ENCODE results near the gene OSM.

Gene OSM

GRCh38 chr22:30239488-30240405, 26.9 kb downstream of the OSM start:
- ChIA-PET POLR2A (interaction anchor here (1.4 kb wide), 1 partner anchor 43 kb away, joined by 6 read pairs; no protein-coding TSS in a partner anchor), CTCF (interaction anchor here (0.7 to 7.9 kb wide), 3 partner anchors 24 to 133 kb away, joined by 3 to 48 read pairs (median 4); no protein-coding TSS in a partner anchor)
- no peak overlapping the region for H3K4me3 ChIP-seq (ENCODE audit: low read depth, low read length)
- DNase-seq (ENCODE audit: low read depth, low spot score), result no peak
- TF ChIP-seq CTCF (IDR thresholded peaks at IDR 0.05; ENCODE audit: insufficient read depth, low read length, missing control alignments), result no peak

GRCh38 chr22:30238661-30239487, 27.8 kb downstream of the OSM start:
- H3K4me3 ChIP-seq (ENCODE audit: low read depth, low read length), result no peak overlapping the region
- ChIA-PET CTCF (interaction anchor here (1.3 to 7.9 kb wide), 4 partner anchors 8 to 132 kb away, joined by 4 to 48 read pairs (median 8); partner anchors contain the start of gene LIF), POLR2A (interaction anchor here (0.7 to 1.3 kb wide), 3 partner anchors 12 to 129 kb away, joined by 3 to 6 read pairs (median 3); no protein-coding TSS in a partner anchor)
- no peak for DNase-seq (ENCODE audit: low read depth, low spot score)
- TF ChIP-seq CTCF (IDR thresholded peaks at IDR 0.05; ENCODE audit: insufficient read depth, low read length, missing control alignments), result no peak

- no peak for DNase-seq (ENCODE audit: low read depth, low spot score)
- ChIA-PET POLR2A (interaction anchor here (0.7 to 1.3 kb wide), 3 partner anchors 13 to 129 kb away, joined by 3 to 6 read pairs (median 3); no protein-coding TSS in a partner anchor), CTCF (interaction anchor here (1.3 to 7.9 kb wide), 4 partner anchors 8 to 131 kb away, joined by 4 to 48 read pairs (median 8); partner anchors contain the start of gene LIF)
- no peak for TF ChIP-seq CTCF (IDR thresholded peaks at IDR 0.05; ENCODE audit: insufficient read depth, low read length, missing control alignments)
- no peak overlapping the region for H3K4me3 ChIP-seq (ENCODE audit: low read depth, low read length)
These were observed 28.5 kb downstream of the OSM start for GRCh38 chr22:30238136-30238535.

- ChIA-PET POLR2A (interaction anchor here (0.7 to 1.4 kb wide), 3 partner anchors 10 to 160 kb away, joined by 3 to 5 read pairs (median 3); partner anchors contain the start of gene SEC14L2), CTCF (interaction anchor here (0.6 to 7.9 kb wide), 9 partner anchors 14 to 467 kb away, joined by 3 to 48 read pairs (median 4); no protein-coding TSS in a partner anchor)
- no peak overlapping the region for H3K4me3 ChIP-seq (ENCODE audit: low read depth, low read length)
- no peak for DNase-seq (ENCODE audit: low read depth, low spot score)
- no peak for TF ChIP-seq CTCF (IDR thresholded peaks at IDR 0.05; ENCODE audit: insufficient read depth, low read length, missing control alignments)
These were observed 29.8 kb downstream of the OSM start for GRCh38 chr22:30236875-30237274.

GRCh38 chr22:30235687-30236170, 30.9 kb downstream of the OSM start:
- ChIA-PET POLR2A (interaction anchor here (0.6 to 2.4 kb wide), 9 partner anchors 11 to 726 kb away, joined by 3 to 13 read pairs (median 7); partner anchors contain the start of gene LIF), CTCF (interaction anchor here (0.7 to 7.9 kb wide), 6 partner anchors 15 to 129 kb away, joined by 4 to 48 read pairs (median 4); no protein-coding TSS in a partner anchor)
- H3K4me3 ChIP-seq (ENCODE audit: low read depth, low read length), result no peak overlapping the region
- TF ChIP-seq CTCF (IDR thresholded peaks at IDR 0.05; ENCODE audit: insufficient read depth, low read length, missing control alignments), result no peak
- peak; percentile 90 for DNase-seq (ENCODE audit: low read depth, low spot score)
